K562 (cell line): ENCODE results near the gene TFPT. TPM values are rescaled to one million over a fixed set of nuclear protein-coding genes. Genes with fewer than 3 reads are reported as not detected.

Experiments
- ARID3A ChIP-seq: IDR thresholded peaks from 2 replicates; pipeline ENCODE4 v1.6.1; 2012; ENCODE audit warnings: low read depth, low read length, improper control_type of control experiment, borderline replicate concordance
- ATF2 ChIP-seq: sonication (generic); formaldehyde crosslinking; IDR thresholded peaks from 2 replicates; pipeline ENCODE4 v1.8.1; 2022; ENCODE audit warnings: missing genetic modification reagents
- DPF2 ChIP-seq: fragments of 450-650 bp; IDR thresholded peaks from 2 replicates; pipeline ENCODE4 v1.6.1; 2016
- GMEB1 ChIP-seq: fragments of 250-450 bp; sonication (Bioruptor Pico); IDR thresholded peaks from 2 replicates; pipeline ENCODE4 v1.4.0; 2020; ENCODE audit warnings: mild to moderate bottlenecking
- HDAC1 ChIP-seq, 2 experiments: fragments of 450-650 bp; IDR thresholded peaks; 2 replicates each; pipeline ENCODE4 v1.6.1; 2016 to 2017; ENCODE audit warnings: inconsistent platforms in 1 of 2, mild to moderate bottlenecking in 1 of 2, moderate library complexity in 1 of 2
- KLF1 ChIP-seq: fragments of 450-650 bp; IDR thresholded peaks from 2 replicates; pipeline ENCODE4 v1.6.1; 2016; ENCODE audit warnings: missing genetic modification characterization, missing compliant biosample characterization
- MXI1 ChIP-seq: IDR thresholded peaks from 2 replicates; pipeline ENCODE4 v1.6.1; 2011; ENCODE audit warnings: low read depth, mild to moderate bottlenecking, improper control_type of control experiment, low read length
- SMARCA5 ChIP-seq: fragments of 450-650 bp; IDR thresholded peaks from 2 replicates; pipeline ENCODE4 v1.6.1; 2016
- polyA plus RNA-seq, 8 experiments: library from polyadenylated mRNA; depleted of rRNA in 4 of 8; stranded (reverse) in 5 of 8; unstranded in 3 of 8; fragments of >200 nt; fragmentation: Nextera tagmentation in 2 of 8; fragmentation: Illumina TruSeq in 1 of 8; extraction: Ambion mirVana in 2 of 8; extraction: Trizol in 1 of 8; gene quantifications; 2 replicates each; pipeline versions ENCODE4 v1.2.1 to v1.2.3, GENCODE V29; 2011 to 2014; ENCODE audit warnings: inconsistent platforms in 1 of 8, missing spikeins in 1 of 8
- total RNA-seq, 7 experiments: library from RNA; depleted of rRNA in 6 of 7; stranded (reverse); fragments of >200 nt in 6 of 7; fragmentation: Illumina TruSeq in 2 of 7; extraction: Trizol in 2 of 7; gene quantifications; 2 replicates each; pipeline versions ENCODE4 v1.2.1 to v1.2.3, GENCODE V29; 2011 to 2021; ENCODE audit warnings: low replicate concordance in 1 of 7

Gene TFPT
- total and polyA plus RNA-seq, 9 of the 15 experiments (the other 6 are each of a cell fraction or from before 2014, with no cell fraction given), result 0.72 to 16.4 (median 9.2) TPM

- TF ChIP-seq GMEB1, result 0 out of 2 replicates have a peak, but pooled peaks have one; percentile 18
- peak in 1 of 2 experiments; percentile 25; a peak in 1 of 4 replicates for TF ChIP-seq HDAC1 (IDR thresholded peaks at IDR 0.05)
- no peak for TF ChIP-seq ARID3A
- no peak for TF ChIP-seq KLF1 (tag)
- no peak for TF ChIP-seq ATF2 (CRISPR knock-in tag)
- 0 out of 2 replicates have a peak, but pooled peaks have one; percentile 38 for TF ChIP-seq DPF2
- TF ChIP-seq SMARCA5, result peak; percentile 66
- TF ChIP-seq MXI1, result peak; percentile 51; the same call in 1 of the 2 replicates
Observed at GRCh38 chr19:54158812-54159351, 43.4 kb upstream of the TFPT start (continued).
